ENCODE results near the gene USP2.

Gene USP2

GRCh38 chr11:119322360-119322739 is 59.1 kb downstream of the USP2 start:
- H3K27ac ChIP-seq (ENCODE audit: low read length) = no peak overlapping the region
- H3K36me3 ChIP-seq (ENCODE audit: insufficient read depth, low read depth, low read length) = no peaks in the 10 kb centered on the region
- no peaks in the 10 kb centered on the region for H3K9me3 ChIP-seq (ENCODE audit: insufficient read depth, low read depth, low read length)
- H3K4me1 ChIP-seq (ENCODE audit: insufficient read depth, low read length) = peaks cover 28% of the 10 kb centered on the region
- H3K4me3 ChIP-seq (ENCODE audit: low read length) = no peak overlapping the region
- peaks cover 36% of the 10 kb centered on the region for H3K27me3 ChIP-seq (ENCODE audit: insufficient read depth, low read length)
- no peak overlapping the region for H3K9ac ChIP-seq (ENCODE audit: low read depth, low read length)

DNA sequence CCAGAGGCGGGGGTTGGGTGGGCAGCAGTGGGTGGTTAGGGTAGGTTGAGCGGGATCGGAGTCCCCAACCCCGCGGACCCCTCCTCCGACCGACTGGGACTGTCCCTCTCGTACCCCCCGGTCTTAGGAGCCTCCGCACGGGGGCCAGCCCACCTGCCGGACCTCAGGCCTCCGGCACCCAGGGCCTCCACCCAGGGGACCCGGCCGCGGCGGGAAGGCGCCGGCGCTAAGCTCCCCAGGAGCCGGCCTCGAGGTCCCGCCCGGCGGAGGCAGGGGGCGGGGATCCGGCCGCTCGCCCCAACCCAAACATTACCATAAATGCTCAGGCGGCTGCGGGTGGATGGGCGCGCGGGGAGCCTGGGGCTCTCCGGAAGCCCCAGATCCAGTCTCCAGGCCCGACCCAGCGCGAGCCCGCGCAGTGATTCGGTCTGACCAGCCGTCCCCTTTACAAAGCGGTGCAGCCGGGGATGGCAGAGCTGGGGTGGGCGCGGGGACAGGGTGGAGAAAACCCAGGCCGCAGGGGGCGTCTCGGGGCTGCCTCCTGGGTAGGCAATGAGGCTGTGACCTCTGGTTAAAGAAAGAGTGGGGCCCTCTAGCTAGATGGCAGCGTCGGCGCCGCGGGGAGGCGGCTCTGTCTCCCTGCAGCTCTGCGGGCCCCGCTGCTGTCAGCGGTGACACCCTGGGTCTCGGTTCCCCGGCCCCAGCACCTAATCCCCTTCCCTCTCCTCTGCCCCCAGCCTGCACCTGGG is 60.5 kb downstream of the USP2 start:
- Histone ChIP-seq H3K9ac (ENCODE audit: low read depth, low read length) (peak overlapping the region; percentile 77; the same call in 1 of the 2 replicates), H3K36me3 (ENCODE audit: insufficient read depth, low read depth, low read length) (no peaks in the 10 kb centered on the region), H3K4me1 (ENCODE audit: insufficient read depth, low read length) (peaks cover 29% of the 10 kb centered on the region), H3K4me3 (ENCODE audit: low read length) (peak overlapping the region; percentile 71), H3K27ac (ENCODE audit: low read length) (peak overlapping the region; percentile 61), H3K27me3 (ENCODE audit: insufficient read depth, low read length) (peaks cover 49% of the 10 kb centered on the region), H3K9me3 (ENCODE audit: insufficient read depth, low read depth, low read length) (no peaks in the 10 kb centered on the region)

DNA sequence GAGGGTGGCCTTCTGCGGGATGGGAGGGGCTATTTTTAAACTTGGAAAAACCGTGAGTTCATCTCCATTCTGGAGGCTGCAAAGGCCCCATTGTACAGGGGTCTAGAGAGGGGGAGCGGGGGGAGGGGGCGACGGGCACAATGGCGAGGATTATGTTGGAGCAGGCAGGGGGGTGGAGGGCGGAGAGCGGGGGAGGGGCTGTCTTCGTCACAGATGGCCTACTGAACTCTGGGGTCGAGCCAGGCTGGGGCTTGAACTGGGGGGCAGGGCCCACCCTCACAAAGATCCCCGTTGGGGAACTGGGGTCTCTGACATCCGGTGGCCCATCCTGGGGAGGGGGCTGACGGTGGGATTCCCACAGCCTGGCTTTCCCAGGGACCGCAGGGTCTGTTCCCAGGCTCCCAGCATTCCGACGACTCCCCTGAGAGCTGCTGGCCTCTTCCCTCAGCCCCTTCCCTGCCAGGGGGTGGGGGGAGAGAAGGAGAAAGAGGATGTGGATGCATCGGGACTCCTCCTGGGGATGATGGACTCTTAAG is 61.2 kb downstream of the USP2 start:
- Histone ChIP-seq H3K9me3 (ENCODE audit: insufficient read depth, low read depth, low read length) (no peaks in the 10 kb centered on the region), H3K27ac (ENCODE audit: low read length) (no peak overlapping the region), H3K4me1 (ENCODE audit: insufficient read depth, low read length) (peaks cover 29% of the 10 kb centered on the region), H3K4me3 (ENCODE audit: low read length) (peak overlapping the region; percentile 71), H3K36me3 (ENCODE audit: insufficient read depth, low read depth, low read length) (no peaks in the 10 kb centered on the region), H3K9ac (ENCODE audit: low read depth, low read length) (peak overlapping the region; percentile 77; the same call in 1 of the 2 replicates), H3K27me3 (ENCODE audit: insufficient read depth, low read length) (peaks cover 55% of the 10 kb centered on the region)

- Histone ChIP-seq H3K27me3 (ENCODE audit: insufficient read depth, low read length) (peaks cover 61% of the 10 kb centered on the region), H3K9ac (ENCODE audit: low read depth, low read length) (peak overlapping the region; percentile 35; the same call in 1 of the 2 replicates), H3K4me1 (ENCODE audit: insufficient read depth, low read length) (peaks cover 29% of the 10 kb centered on the region), H3K9me3 (ENCODE audit: insufficient read depth, low read depth, low read length) (no peaks in the 10 kb centered on the region), H3K27ac (ENCODE audit: low read length) (no peak overlapping the region), H3K36me3 (ENCODE audit: insufficient read depth, low read depth, low read length) (no peaks in the 10 kb centered on the region), H3K4me3 (ENCODE audit: low read length) (no peak overlapping the region; the same call in 1 of the 2 replicates)
These were observed 61.7 kb downstream of the USP2 start for GRCh38 chr11:119319700-119320239.

DNA sequence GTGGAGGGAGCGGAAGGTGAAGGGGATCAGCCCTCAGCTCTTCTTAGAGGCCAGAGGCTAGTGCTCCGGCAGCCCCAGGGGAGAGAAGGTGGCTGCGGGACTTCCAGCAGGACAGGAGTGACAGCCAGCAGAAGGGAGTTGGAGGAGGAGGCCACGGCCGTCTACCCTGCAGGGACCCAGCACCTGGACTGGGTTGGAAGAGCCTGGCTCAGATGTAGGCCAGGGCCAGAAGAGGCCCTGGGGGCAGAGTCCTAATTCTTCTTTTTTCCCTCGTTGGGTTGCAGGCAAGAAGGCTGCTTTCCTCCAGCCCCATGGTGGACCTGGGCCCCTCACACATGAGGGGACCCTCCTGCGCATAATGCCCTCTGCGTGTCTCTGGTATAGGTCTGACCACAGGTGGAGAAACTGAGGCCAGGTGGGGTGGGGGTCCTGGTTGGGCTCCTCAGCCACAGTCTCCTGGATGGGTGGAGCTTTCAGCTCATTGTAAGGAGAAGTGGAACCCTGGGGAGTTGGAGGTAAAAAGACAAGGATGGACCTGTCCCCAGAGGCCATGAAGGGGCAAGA is 62.3 kb downstream of the USP2 start:
- no peaks in the 10 kb centered on the region for H3K9me3 ChIP-seq (ENCODE audit: insufficient read depth, low read depth, low read length)
- H3K27ac ChIP-seq (ENCODE audit: low read length) = no peak overlapping the region
- H3K4me3 ChIP-seq (ENCODE audit: low read length) = no peak overlapping the region
- H3K4me1 ChIP-seq (ENCODE audit: insufficient read depth, low read length) = peaks cover 29% of the 10 kb centered on the region
- no peaks in the 10 kb centered on the region for H3K36me3 ChIP-seq (ENCODE audit: insufficient read depth, low read depth, low read length)
- H3K27me3 ChIP-seq (ENCODE audit: insufficient read depth, low read length) = peaks cover 66% of the 10 kb centered on the region
- H3K9ac ChIP-seq (ENCODE audit: low read depth, low read length) = no peak overlapping the region

GRCh38 chr11:119318240-119319135 is 63.0 kb downstream of the USP2 start:
- Histone ChIP-seq H3K36me3 (ENCODE audit: insufficient read depth, low read depth, low read length) (no peaks in the 10 kb centered on the region), H3K27ac (ENCODE audit: low read length) (no peak overlapping the region), H3K9me3 (ENCODE audit: insufficient read depth, low read depth, low read length) (no peaks in the 10 kb centered on the region), H3K4me1 (ENCODE audit: insufficient read depth, low read length) (peaks cover 29% of the 10 kb centered on the region), H3K9ac (ENCODE audit: low read depth, low read length) (no peak overlapping the region), H3K4me3 (ENCODE audit: low read length) (no peak overlapping the region), H3K27me3 (ENCODE audit: insufficient read depth, low read length) (peaks cover 68% of the 10 kb centered on the region)

DNA sequence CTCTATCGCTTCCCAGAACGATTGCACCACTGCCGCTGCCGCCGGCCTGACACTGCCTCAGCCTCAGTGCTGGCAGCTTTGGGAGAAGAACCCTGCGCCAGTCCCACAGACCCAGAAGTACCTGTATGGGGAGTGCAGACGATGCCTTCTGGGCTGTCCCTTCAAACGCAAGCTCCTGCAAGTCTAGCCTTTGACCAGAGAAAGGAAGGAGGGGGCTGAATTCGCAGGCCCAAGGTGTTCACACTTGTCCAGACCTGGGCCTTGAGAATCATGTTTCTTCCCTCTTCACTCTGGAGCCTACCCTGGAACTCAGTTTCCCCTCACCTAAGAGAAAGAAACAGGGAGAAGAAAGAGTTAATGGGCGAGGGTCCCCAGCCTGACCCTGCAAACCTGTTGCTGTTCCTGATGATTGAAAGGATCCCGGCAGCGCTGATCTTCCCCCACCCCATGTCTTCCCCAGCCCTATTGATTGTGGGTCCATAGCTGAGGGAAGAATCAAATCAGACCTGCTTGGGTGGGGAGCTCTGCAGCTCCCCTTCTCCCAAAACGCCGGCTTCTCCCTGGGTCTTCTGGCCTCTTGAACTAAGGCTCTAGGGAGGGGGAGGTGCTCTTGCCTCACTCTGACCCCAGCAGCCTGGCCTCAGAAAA is 63.8 kb downstream of the USP2 start:
- H3K36me3 ChIP-seq (ENCODE audit: insufficient read depth, low read depth, low read length) = no peaks in the 10 kb centered on the region
- H3K27me3 ChIP-seq (ENCODE audit: insufficient read depth, low read length) = peaks cover 68% of the 10 kb centered on the region
- no peaks in the 10 kb centered on the region for H3K9me3 ChIP-seq (ENCODE audit: insufficient read depth, low read depth, low read length)
- no peak overlapping the region for H3K9ac ChIP-seq (ENCODE audit: low read depth, low read length)
- H3K4me1 ChIP-seq (ENCODE audit: insufficient read depth, low read length) = peaks cover 29% of the 10 kb centered on the region
- no peak overlapping the region for H3K27ac ChIP-seq (ENCODE audit: low read length)
- peak overlapping the region; percentile 58 for H3K4me3 ChIP-seq (ENCODE audit: low read length)

DNA sequence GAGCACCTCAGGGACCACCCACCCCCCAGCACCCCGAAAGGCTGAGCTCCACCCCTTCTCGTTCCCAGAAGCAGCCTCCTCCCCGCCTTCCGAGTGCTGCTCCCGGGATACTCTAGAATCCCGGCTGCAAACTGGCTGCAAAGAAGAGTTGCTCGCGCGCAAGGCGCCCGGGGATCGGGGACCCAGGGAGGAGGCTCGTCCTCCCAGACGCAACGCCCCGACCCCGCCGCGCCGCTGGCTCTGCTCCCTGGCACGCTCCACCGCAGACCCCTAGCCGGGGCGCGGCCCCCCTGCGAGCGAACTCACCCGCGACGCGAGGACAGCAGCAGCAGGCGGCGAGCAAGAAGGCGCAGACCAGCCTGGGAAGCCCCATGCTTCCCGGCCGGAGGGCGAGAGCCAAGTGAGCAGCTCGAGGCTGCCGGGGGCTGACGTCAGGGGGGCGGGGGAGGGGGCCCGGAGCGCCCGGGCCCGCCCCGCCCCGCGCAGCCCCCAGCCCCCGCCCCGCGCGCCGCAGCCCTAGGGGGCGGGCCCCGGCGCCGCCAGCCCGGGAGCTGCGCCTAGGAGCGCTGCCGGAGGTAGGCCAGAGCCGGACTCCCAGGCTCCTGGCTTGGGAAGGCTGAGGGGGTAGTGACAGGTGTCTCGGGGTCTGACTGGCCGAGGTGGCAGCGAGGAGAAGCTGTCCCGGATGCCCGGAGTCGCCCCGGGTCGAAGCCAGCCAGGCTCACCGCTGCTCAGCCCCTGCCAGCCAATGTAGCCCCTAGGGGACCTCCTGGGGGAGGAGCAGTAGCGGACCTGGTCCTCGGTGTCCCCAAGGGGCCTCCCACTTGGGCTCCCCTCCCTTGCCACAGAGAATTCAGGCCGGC is 64.5 kb downstream of the USP2 start, which contains the start of gene MCAM:
MCAM (minus strand) TSS at position 402 of the 863 bp plus-strand sequence; CDS start at position 373, 29 bp downstream.
- Histone ChIP-seq H3K4me3 (ENCODE audit: low read length) (peak within 1 kb of the TSS; percentile 69), H3K9ac (ENCODE audit: low read depth, low read length) (peak within 1 kb of the TSS; percentile 41; the same call in 1 of the 2 replicates), H3K27ac (ENCODE audit: low read length) (no peak within 1 kb of the TSS), H3K36me3 (ENCODE audit: insufficient read depth, low read depth, low read length) (no peaks in the 10 kb centered on the region), H3K27me3 (ENCODE audit: insufficient read depth, low read length) (peaks cover 64% of the 10 kb centered on the region), H3K4me1 (ENCODE audit: insufficient read depth, low read length) (peaks cover 29% of the 10 kb centered on the region), H3K9me3 (ENCODE audit: insufficient read depth, low read depth, low read length) (no peaks in the 10 kb centered on the region)

DNA sequence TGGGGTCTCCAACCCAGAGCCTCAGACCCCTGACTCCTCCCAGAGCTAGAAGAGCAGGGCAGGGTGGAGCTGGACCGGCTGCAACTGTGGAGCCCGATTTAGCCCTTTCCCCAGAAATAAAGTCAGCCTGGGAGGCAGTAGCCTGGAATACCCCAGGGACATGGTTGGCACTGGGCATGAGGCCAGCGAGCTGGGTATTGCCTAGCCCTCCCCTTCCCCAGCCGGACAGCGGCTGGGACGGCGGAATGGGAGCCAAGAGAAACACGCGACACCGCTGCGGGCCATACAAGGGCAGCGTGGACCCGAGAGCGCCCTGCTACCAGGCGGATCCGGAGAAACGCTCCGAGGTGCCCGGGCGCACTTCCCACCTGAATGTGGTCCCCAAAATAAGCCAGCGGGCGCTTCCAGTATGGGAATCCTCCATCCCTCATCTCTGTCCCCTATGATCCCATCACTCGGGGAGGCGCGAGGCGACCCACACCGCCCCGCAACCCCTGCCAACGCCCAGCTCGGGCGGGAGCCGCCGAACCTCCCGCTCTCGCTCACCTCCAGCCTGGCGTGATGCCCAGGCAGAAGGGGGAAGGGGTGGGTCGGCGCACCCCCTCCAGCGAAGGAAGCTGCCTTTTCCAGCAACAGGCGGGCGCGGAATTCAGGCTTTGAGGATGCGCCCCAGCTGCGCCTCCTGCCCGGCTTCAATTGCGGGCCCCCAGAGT is 65.3 kb downstream of the USP2 start:
- Histone ChIP-seq H3K4me1 (ENCODE audit: insufficient read depth, low read length) (peaks cover 29% of the 10 kb centered on the region), H3K4me3 (ENCODE audit: low read length) (peak overlapping the region; percentile 69), H3K9ac (ENCODE audit: low read depth, low read length) (peak overlapping the region; percentile 41; the same call in 1 of the 2 replicates), H3K9me3 (ENCODE audit: insufficient read depth, low read depth, low read length) (no peaks in the 10 kb centered on the region), H3K36me3 (ENCODE audit: insufficient read depth, low read depth, low read length) (no peaks in the 10 kb centered on the region), H3K27ac (ENCODE audit: low read length) (no peak overlapping the region), H3K27me3 (ENCODE audit: insufficient read depth, low read length) (peaks cover 64% of the 10 kb centered on the region)

All from iPS-20b (cell line).